ENCODE results near the gene ABCC1.

Gene ABCC1

DNA sequence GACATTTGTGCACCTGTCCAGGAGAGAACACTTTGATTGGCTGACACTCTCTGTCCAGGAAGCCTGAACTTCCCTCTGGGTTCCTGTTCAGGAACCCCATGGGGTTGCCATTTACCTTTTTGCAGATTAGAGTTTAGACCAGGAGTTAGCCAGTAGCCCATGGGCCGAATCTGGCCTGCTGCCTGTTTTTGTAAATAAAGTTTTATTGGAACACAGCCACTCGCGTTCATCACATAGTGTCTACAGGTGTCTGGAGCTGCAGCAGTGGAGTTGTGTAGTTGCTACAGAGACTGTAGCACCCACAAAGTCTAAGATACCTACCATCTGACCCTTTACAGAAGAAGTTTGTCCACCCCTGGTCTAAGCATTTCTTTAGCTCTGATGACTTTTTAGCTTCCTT is 70.9 kb downstream of the ABCC1 start:
- no peak overlapping the region for H4K12ac ChIP-seq (ENCODE audit: low read depth, low read length)
- H3K4me2 ChIP-seq (ENCODE audit: low read length) = no peak overlapping the region
- no peak overlapping the region for H4K91ac ChIP-seq (ENCODE audit: low read depth, low read length)
- no peaks in the 10 kb centered on the region for H3K9me3 ChIP-seq (ENCODE audit: insufficient read depth, low read depth, low read length)
- H3K27me3 ChIP-seq (ENCODE audit: insufficient read depth, low read length) = no peaks in the 10 kb centered on the region
- no peak overlapping the region for H2AK5ac ChIP-seq (ENCODE audit: low read length)
- no peak overlapping the region for H2BK12ac ChIP-seq (ENCODE audit: low read length)
- H3K79me1 ChIP-seq (ENCODE audit: low read length) = peaks cover 5% of the 10 kb centered on the region
- H3K23ac ChIP-seq (ENCODE audit: low read length) = no peak overlapping the region
- DNase-seq = no peak
- no CpG with 5 or more reads among the region's 3 CpGs for WGBS (ENCODE audit: extremely low coverage, insufficient coverage, insufficient read length)
- peaks cover 8 to 14% of the 10 kb centered on the region in 2 experiments for H3K4me1 ChIP-seq (ENCODE audit: control insufficient read depth in 1 of 2, insufficient read depth in 2 of 2, low read length in 2 of 2)
- no peaks in the 10 kb centered on the region for H3K79me2 ChIP-seq (ENCODE audit: control insufficient read depth, insufficient read depth, low read length, poor library complexity)
- no peak overlapping the region for H3K9ac ChIP-seq (ENCODE audit: low read length)
- H3K36me3 ChIP-seq (ENCODE audit: control insufficient read depth in 1 of 2, insufficient read depth in 2 of 2, low read length in 2 of 2) = peaks cover 6 to 20% of the 10 kb centered on the region in 2 experiments
- H3K14ac ChIP-seq (ENCODE audit: low read length) = no peak overlapping the region
- no peak overlapping the region for H2BK120ac ChIP-seq (ENCODE audit: insufficient read depth, low read length, poor library complexity)
- H2BK5ac ChIP-seq (ENCODE audit: low read depth, low read length, poor library complexity) = no peak overlapping the region
- no peak overlapping the region for H4K8ac ChIP-seq (ENCODE audit: low read depth, low read length)
- H3K27ac ChIP-seq (ENCODE audit: low read depth, low read length) = no peak overlapping the region
- no peak overlapping the region for H2AFZ ChIP-seq (ENCODE audit: insufficient read depth, low read length, poor library complexity)
- no peak overlapping the region for H3K4ac ChIP-seq (ENCODE audit: low read depth, low read length)
- H3K18ac ChIP-seq (ENCODE audit: low read length) = no peak overlapping the region
- no peak overlapping the region for H3K4me3 ChIP-seq (ENCODE audit: low read depth, low read length)

DNA sequence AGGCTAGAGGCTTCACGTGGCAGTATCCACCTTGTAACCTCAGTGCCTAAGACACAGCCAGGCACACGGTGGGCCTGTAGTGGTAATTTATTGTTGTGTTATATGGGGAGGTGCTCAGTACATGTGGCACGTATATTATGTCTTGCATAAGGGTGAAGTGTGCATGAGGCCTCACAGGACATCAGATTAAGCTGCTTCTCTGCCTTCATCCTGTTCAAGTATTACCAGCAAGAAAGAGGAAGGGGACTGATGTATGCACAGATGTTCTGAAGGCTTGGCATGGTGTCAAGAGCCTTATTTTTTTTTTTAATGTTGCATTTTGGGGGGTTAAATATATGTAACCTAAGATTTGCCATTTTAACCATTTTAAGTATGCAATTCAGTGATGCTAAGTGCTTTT is 71.6 kb downstream of the ABCC1 start:
- H4K12ac ChIP-seq (ENCODE audit: low read depth, low read length) = no peak overlapping the region
- H3K14ac ChIP-seq (ENCODE audit: low read length) = no peak overlapping the region
- no CpG with 5 or more reads among the region's 3 CpGs for WGBS (ENCODE audit: extremely low coverage, insufficient coverage, insufficient read length)
- H4K91ac ChIP-seq (ENCODE audit: low read depth, low read length) = no peak overlapping the region
- no peak overlapping the region for H3K18ac ChIP-seq (ENCODE audit: low read length)
- peaks cover 8 to 14% of the 10 kb centered on the region in 2 experiments for H3K4me1 ChIP-seq (ENCODE audit: control insufficient read depth in 1 of 2, insufficient read depth in 2 of 2, low read length in 2 of 2)
- no peak overlapping the region for H3K27ac ChIP-seq (ENCODE audit: low read depth, low read length)
- no peak for DNase-seq
- peaks cover 5% of the 10 kb centered on the region for H3K79me1 ChIP-seq (ENCODE audit: low read length)
- H4K8ac ChIP-seq (ENCODE audit: low read depth, low read length) = no peak overlapping the region
- no peaks in the 10 kb centered on the region for H3K27me3 ChIP-seq (ENCODE audit: insufficient read depth, low read length)
- no peak overlapping the region for H3K9ac ChIP-seq (ENCODE audit: low read length)
- no peak overlapping the region for H3K23ac ChIP-seq (ENCODE audit: low read length)
- H2AK5ac ChIP-seq (ENCODE audit: low read length) = no peak overlapping the region
- H2BK120ac ChIP-seq (ENCODE audit: insufficient read depth, low read length, poor library complexity) = no peak overlapping the region
- H2AFZ ChIP-seq (ENCODE audit: insufficient read depth, low read length, poor library complexity) = no peak overlapping the region
- H3K4ac ChIP-seq (ENCODE audit: low read depth, low read length) = no peak overlapping the region
- H3K4me2 ChIP-seq (ENCODE audit: low read length) = no peak overlapping the region
- peaks cover 6 to 14% of the 10 kb centered on the region in 2 experiments for H3K36me3 ChIP-seq (ENCODE audit: control insufficient read depth in 1 of 2, insufficient read depth in 2 of 2, low read length in 2 of 2)
- H3K79me2 ChIP-seq (ENCODE audit: control insufficient read depth, insufficient read depth, low read length, poor library complexity) = no peaks in the 10 kb centered on the region
- H3K4me3 ChIP-seq (ENCODE audit: low read depth, low read length) = no peak overlapping the region
- no peaks in the 10 kb centered on the region for H3K9me3 ChIP-seq (ENCODE audit: insufficient read depth, low read depth, low read length)
- no peak overlapping the region for H2BK5ac ChIP-seq (ENCODE audit: low read depth, low read length, poor library complexity)
- H2BK12ac ChIP-seq (ENCODE audit: low read length) = no peak overlapping the region

DNA sequence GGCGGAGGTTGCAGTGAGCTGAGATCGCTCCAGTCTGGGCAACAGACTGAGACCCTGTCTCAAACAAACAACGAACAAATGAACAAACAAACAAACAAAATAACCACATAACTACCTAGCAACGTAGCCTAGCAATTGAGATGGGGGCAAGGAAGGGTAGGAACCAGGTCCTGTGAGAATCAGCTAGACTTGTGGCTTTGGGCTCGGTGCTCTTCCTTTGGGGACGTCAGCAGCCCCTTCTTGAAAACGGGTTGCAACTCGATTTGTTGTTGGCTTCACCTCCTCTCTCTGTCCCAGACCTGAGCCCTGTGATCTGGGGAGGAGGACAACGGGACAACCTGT is 72.2 kb downstream of the ABCC1 start:
- no peak for DNase-seq
- no peak overlapping the region for H4K91ac ChIP-seq (ENCODE audit: low read depth, low read length)
- H2AFZ ChIP-seq (ENCODE audit: insufficient read depth, low read length, poor library complexity) = no peak overlapping the region
- H3K36me3 ChIP-seq (ENCODE audit: control insufficient read depth in 1 of 2, insufficient read depth in 2 of 2, low read length in 2 of 2) = peaks cover 6 to 10% of the 10 kb centered on the region in 2 experiments
- peaks cover 5% of the 10 kb centered on the region for H3K79me1 ChIP-seq (ENCODE audit: low read length)
- H2BK12ac ChIP-seq (ENCODE audit: low read length) = peak overlapping the region; percentile 25
- H3K79me2 ChIP-seq (ENCODE audit: control insufficient read depth, insufficient read depth, low read length, poor library complexity) = no peaks in the 10 kb centered on the region
- no peak overlapping the region for H2BK120ac ChIP-seq (ENCODE audit: insufficient read depth, low read length, poor library complexity)
- no peak overlapping the region for H2BK5ac ChIP-seq (ENCODE audit: low read depth, low read length, poor library complexity)
- no peak overlapping the region for H3K4me3 ChIP-seq (ENCODE audit: low read depth, low read length)
- no peak overlapping the region for H3K9ac ChIP-seq (ENCODE audit: low read length)
- no peak overlapping the region for H3K14ac ChIP-seq (ENCODE audit: low read length)
- no peak overlapping the region for H3K4me2 ChIP-seq (ENCODE audit: low read length)
- peak overlapping the region; percentile 37 for H3K27ac ChIP-seq (ENCODE audit: low read depth, low read length)
- H4K8ac ChIP-seq (ENCODE audit: low read depth, low read length) = no peak overlapping the region
- peaks cover 8 to 14% of the 10 kb centered on the region in 2 experiments for H3K4me1 ChIP-seq (ENCODE audit: control insufficient read depth in 1 of 2, insufficient read depth in 2 of 2, low read length in 2 of 2)
- no peaks in the 10 kb centered on the region for H3K9me3 ChIP-seq (ENCODE audit: insufficient read depth, low read depth, low read length)
- no peak overlapping the region for H4K12ac ChIP-seq (ENCODE audit: low read depth, low read length)
- H2AK5ac ChIP-seq (ENCODE audit: low read length) = no peak overlapping the region
- H3K23ac ChIP-seq (ENCODE audit: low read length) = no peak overlapping the region
- no peak overlapping the region for H3K4ac ChIP-seq (ENCODE audit: low read depth, low read length)
- H3K18ac ChIP-seq (ENCODE audit: low read length) = peak overlapping the region; percentile 34
- H3K27me3 ChIP-seq (ENCODE audit: insufficient read depth, low read length) = no peaks in the 10 kb centered on the region
- no CpG with 5 or more reads among the region's 9 CpGs for WGBS (ENCODE audit: extremely low coverage, insufficient coverage, insufficient read length)

DNA sequence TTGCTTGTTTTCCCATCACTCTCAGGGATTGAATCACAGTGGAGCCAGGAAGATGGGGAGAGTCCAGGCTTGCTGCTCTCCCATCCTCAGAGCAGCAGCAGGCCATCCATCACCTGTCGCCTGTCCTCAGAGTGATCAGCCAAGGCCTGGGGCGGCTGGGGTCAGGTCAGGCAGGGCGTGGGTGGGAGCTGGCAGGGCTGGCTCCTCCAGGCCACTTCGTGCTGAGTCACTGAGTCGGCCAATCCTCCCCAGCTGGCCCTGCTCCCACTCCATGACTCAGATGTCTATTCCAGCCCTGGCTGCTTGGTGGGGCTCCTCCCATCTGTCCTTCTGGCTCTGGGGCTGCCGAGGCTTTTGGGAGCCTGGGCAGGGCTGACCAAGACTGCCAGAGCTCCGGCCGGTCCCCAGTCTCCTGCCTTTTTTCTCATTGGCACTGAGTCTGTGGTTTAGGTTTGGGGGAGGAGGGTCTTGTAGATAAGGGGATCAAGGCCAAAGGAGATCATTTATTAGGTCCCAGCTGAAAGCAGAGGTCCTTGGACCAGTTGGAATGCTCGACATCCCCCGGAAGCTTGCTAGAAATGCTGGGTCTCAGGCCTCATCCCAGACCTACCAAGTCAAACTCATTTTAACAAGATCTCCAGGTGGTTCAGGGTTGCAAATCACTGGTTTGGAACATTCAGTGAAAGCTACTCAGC is 72.7 kb downstream of the ABCC1 start:
- Histone ChIP-seq H3K4me3 (ENCODE audit: low read depth, low read length) (no peak overlapping the region), H3K9ac (ENCODE audit: low read length) (no peak overlapping the region), H3K4ac (ENCODE audit: low read depth, low read length) (no peak overlapping the region), H2AFZ (ENCODE audit: insufficient read depth, low read length, poor library complexity) (no peak overlapping the region), H4K12ac (ENCODE audit: low read depth, low read length) (no peak overlapping the region), H3K36me3 (ENCODE audit: control insufficient read depth in 1 of 2, insufficient read depth in 2 of 2, low read length in 2 of 2) (peaks cover 6 to 10% of the 10 kb centered on the region in 2 experiments), H2BK12ac (ENCODE audit: low read length) (peak overlapping the region; percentile 67), H3K18ac (ENCODE audit: low read length) (peak overlapping the region; percentile 46), H3K79me1 (ENCODE audit: low read length) (peaks cover 5% of the 10 kb centered on the region), H3K14ac (ENCODE audit: low read length) (no peak overlapping the region), H3K27me3 (ENCODE audit: insufficient read depth, low read length) (no peaks in the 10 kb centered on the region), H3K4me1 (ENCODE audit: control insufficient read depth in 1 of 2, insufficient read depth in 2 of 2, low read length in 2 of 2) (peaks cover 8 to 14% of the 10 kb centered on the region in 2 experiments), H2BK5ac (ENCODE audit: low read depth, low read length, poor library complexity) (peak overlapping the region; percentile 54), H3K27ac (ENCODE audit: low read depth, low read length) (peak overlapping the region; percentile 80), H4K8ac (ENCODE audit: low read depth, low read length) (peak overlapping the region; percentile 46), H2BK120ac (ENCODE audit: insufficient read depth, low read length, poor library complexity) (peak overlapping the region; percentile 47), H2AK5ac (ENCODE audit: low read length) (peak overlapping the region; percentile 35), H3K79me2 (ENCODE audit: control insufficient read depth, insufficient read depth, low read length, poor library complexity) (no peaks in the 10 kb centered on the region), H4K91ac (ENCODE audit: low read depth, low read length) (peak overlapping the region; percentile 69), H3K23ac (ENCODE audit: low read length) (no peak overlapping the region), H3K9me3 (ENCODE audit: insufficient read depth, low read depth, low read length) (no peaks in the 10 kb centered on the region), H3K4me2 (ENCODE audit: low read length) (peak overlapping the region; percentile 25)
- DNase-seq = peak; percentile 93
- no CpG with 5 or more reads among the region's 10 CpGs for WGBS (ENCODE audit: extremely low coverage, insufficient coverage, insufficient read length)

Data from trophoblast cell (in vitro differentiated cells and primary cell).